HCT116 (cell line): ENCODE data around the gene HGS. TPM values are rescaled to one million over a fixed set of nuclear protein-coding genes. Genes with fewer than 3 reads are reported as not detected.

Experiments used
- ATAC-seq: fragments of 200-7000 bp; cut with Tn5 transposase; 2 replicates; pipeline ENCODE4 v1.9.1; 2020; ENCODE audit warnings: mild to moderate bottlenecking, moderate library complexity
- BruUV-seq: library from RNA; stranded (reverse); fragments of 400-500 nt; replicated peaks from 2 replicates; lab custom pipeline; 2021; lab: Mats Ljungman, UMichigan
- CTCF ChIA-PET: fragments of 300-600 bp; sonication (Branson Sonifier 250); formaldehyde crosslinking; loops from one replicate; lab custom pipeline; 2021; ENCODE audit warnings: antibody characterized with exemption; lab: Charles Lee
- POLR2A ChIA-PET: fragments of 300-600, 350-600 bp; sonication (Branson Sonifier 250); formaldehyde crosslinking; loops from one replicate; lab custom pipeline; 2021; ENCODE audit warnings: antibody characterized with exemption; lab: Charles Lee
- RAD21 ChIA-PET, 2 experiments: fragments of 300-600 bp; sonication (Branson Sonifier 250); formaldehyde crosslinking; loops; one replicate each; lab custom pipeline; 2023; ENCODE audit warnings: low total read pairs in 2 of 2; ENCODE audit not compliant: uncharacterized antibody in 2 of 2, unreplicated experiment in 2 of 2, low non-redundant PET in 1 of 2; lab: Charles Lee
- DNase-seq: peaks from one replicate; pipeline ENCODE4 v3.0.0-alpha.2; 2010; ENCODE audit warnings: low read depth, low spot score
- H2AFZ ChIP-seq: fragments of 200-600 bp; shearing (Covaris generic), sonication (generic); 2 replicates; pipeline ENCODE4 v1.6.1; 2017; ENCODE audit warnings: low read depth, mixed run types, mixed read lengths, antibody characterized with exemption, low read length; ENCODE audit not compliant: poor library complexity, severe bottlenecking
- H3K27ac ChIP-seq: 2 replicates; pipeline ENCODE4 v1.5.1; 2012; ENCODE audit warnings: low read depth, low read length
- H3K27me3 ChIP-seq: fragments of 200-600 bp; sonication (generic); 2 replicates; pipeline ENCODE4 v1.6.1; 2016; ENCODE audit warnings: mixed run types, low read length, mixed read lengths; ENCODE audit not compliant: insufficient read depth
- H3K36me3 ChIP-seq, 2 experiments: fragments of 200-500 bp in 1 of 2; fragments of 200-600 bp in 1 of 2; sonication (Bioruptor generic) in 1 of 2; sonication (generic) in 1 of 2; 2 replicates each; pipeline versions ENCODE4 v1.5.1 to v1.6.1; 2014 to 2016; ENCODE audit warnings: low read length in 2 of 2, inconsistent platforms in 1 of 2, mixed read lengths in 1 of 2, mixed run types in 1 of 2; ENCODE audit not compliant: insufficient read depth in 2 of 2, control insufficient read depth in 1 of 2
- H3K4me1 ChIP-seq, 2 experiments: fragments of 200-600 bp in 1 of 2; sonication (generic) in 1 of 2; 2 replicates each; pipeline versions ENCODE4 v1.5.1 to v1.6.1; 2012 to 2017; ENCODE audit warnings: low read length in 2 of 2, inconsistent platforms in 1 of 2, mild to moderate bottlenecking in 1 of 2, mixed read lengths in 1 of 2, mixed run types in 1 of 2, moderate library complexity in 1 of 2; ENCODE audit not compliant: insufficient read depth in 2 of 2, control insufficient read depth in 1 of 2
- H3K4me2 ChIP-seq: fragments of 200-600 bp; sonication (generic); 2 replicates; pipeline ENCODE4 v1.6.1; 2017; ENCODE audit warnings: mixed run types, low read length, mixed read lengths
- H3K4me3 ChIP-seq, 2 experiments: fragments of 200-600 bp in 1 of 2; sonication (generic) in 1 of 2; replicated peaks in 1 of 2; 2 replicates each; pipeline ENCODE4 v1.5.1; 2011 to 2016; ENCODE audit warnings: low read length in 2 of 2, control low read depth in 1 of 2, low read depth in 1 of 2, mild to moderate bottlenecking in 1 of 2, mixed read lengths in 1 of 2, mixed run types in 1 of 2
- H3K79me2 ChIP-seq: fragments of 200-600 bp; sonication (generic); 2 replicates; pipeline ENCODE4 v1.6.1; 2017; ENCODE audit warnings: mild to moderate bottlenecking, mixed run types, low read length, moderate library complexity, mixed read lengths; ENCODE audit not compliant: insufficient read depth
- H3K9ac ChIP-seq: fragments of 200-600 bp; sonication (generic); 2 replicates; pipeline ENCODE4 v1.6.1; 2016; ENCODE audit warnings: low read length, mixed read lengths
- H3K9me2 ChIP-seq: fragments of 200-600 bp; sonication (generic), shearing (Covaris generic); 2 replicates; pipeline ENCODE4 v1.6.1; 2017; ENCODE audit warnings: mixed run types, mild to moderate bottlenecking, moderate library complexity; ENCODE audit not compliant: insufficient read depth
- H3K9me3 ChIP-seq, 2 experiments: fragments of 200-500 bp in 1 of 2; fragments of 200-600 bp in 1 of 2; sonication (Bioruptor generic) in 1 of 2; sonication (generic) in 1 of 2; 2 replicates each; pipeline ENCODE4 v1.6.1; 2014 to 2017; ENCODE audit warnings: low read length in 2 of 2, mixed read lengths in 2 of 2, inconsistent platforms in 1 of 2, low read depth in 1 of 2, mild to moderate bottlenecking in 1 of 2, mixed run types in 1 of 2, moderate library complexity in 1 of 2; ENCODE audit not compliant: control insufficient read depth in 1 of 2, insufficient read depth in 1 of 2
- H4K20me1 ChIP-seq: fragments of 200-600 bp; sonication (generic), shearing (Covaris generic); 2 replicates; pipeline ENCODE4 v1.6.1; 2017; ENCODE audit warnings: mixed run types, mild to moderate bottlenecking, moderate library complexity; ENCODE audit not compliant: insufficient read depth
- CBX3 ChIP-seq: IDR thresholded peaks from 2 replicates; pipeline ENCODE4 v1.6.1; 2012; ENCODE audit warnings: low read depth
- EGR1 ChIP-seq: IDR thresholded peaks from 2 replicates; pipeline ENCODE4 v1.6.1; 2012; ENCODE audit warnings: low read depth
- ELF1 ChIP-seq: IDR thresholded peaks from 2 replicates; pipeline ENCODE4 v1.6.1; 2012; ENCODE audit warnings: low read depth, borderline replicate concordance
- EZH2 ChIP-seq: fragments of 200-600 bp; sonication (generic); IDR thresholded peaks from 2 replicates; pipeline ENCODE4 v1.6.1; 2017; ENCODE audit warnings: antibody characterized with exemption, mixed run types
- EZH2phosphoT487 ChIP-seq: fragments of 200-600 bp; IDR thresholded peaks from 2 replicates; pipeline ENCODE4 v1.6.1; 2018; ENCODE audit warnings: antibody characterized with exemption, borderline replicate concordance
- FOSL1 ChIP-seq: IDR thresholded peaks from 2 replicates; pipeline ENCODE4 v1.6.1; 2012; ENCODE audit warnings: low read depth
- JUND ChIP-seq: IDR thresholded peaks from 2 replicates; pipeline ENCODE4 v1.6.1; 2012
- MAX ChIP-seq: IDR thresholded peaks from 2 replicates; pipeline ENCODE4 v1.6.1; 2012
- POLR2A ChIP-seq: IDR thresholded peaks from 2 replicates; pipeline ENCODE4 v1.7.0; 2011; ENCODE audit warnings: borderline replicate concordance; ENCODE audit not compliant: insufficient read depth, insufficient read length; ENCODE audit errors: extremely low read depth
- POLR2AphosphoS5 ChIP-seq: IDR thresholded peaks from 2 replicates; pipeline ENCODE4 v1.6.1; 2011; ENCODE audit warnings: mild to moderate bottlenecking, low read depth, low read length, moderate library complexity
- SIN3A ChIP-seq: IDR thresholded peaks from 2 replicates; pipeline ENCODE4 v1.6.1; 2012; ENCODE audit warnings: low read depth
- SRF ChIP-seq: IDR thresholded peaks from 2 replicates; pipeline ENCODE4 v1.6.1; 2012; ENCODE audit warnings: low read depth
- YY1 ChIP-seq: IDR thresholded peaks from 2 replicates; pipeline ENCODE4 v1.6.1; 2011; ENCODE audit warnings: low read length, low read depth, moderate library complexity, mild to moderate bottlenecking; ENCODE audit not compliant: insufficient replicate concordance; ENCODE audit errors: extremely low read depth
- ZBTB33 ChIP-seq: IDR thresholded peaks from 2 replicates; pipeline ENCODE4 v1.6.1; 2011; ENCODE audit warnings: mild to moderate bottlenecking, low read length, moderate library complexity; ENCODE audit not compliant: insufficient replicate concordance; ENCODE audit errors: extremely low read depth
- intact Hi-C: fragments of 100-400 bp; cut with micrococcal nuclease; formaldehyde crosslinking; loops from 2 replicates; pipeline ENCODE4 v1.10.0; 2022
- total RNA-seq: library from RNA; stranded (reverse); gene quantifications from one replicate; pipeline ENCODE4 v1.2.1, GENCODE V29; 2021; ENCODE audit not compliant: unreplicated experiment
- TF ChIP-seq, protein P1 (sequence below), 3 experiments: fragments of 200-600 bp in 1 of 3; sonication (generic) in 1 of 3; IDR thresholded peaks in 2 of 3; conservative IDR thresholded peaks in 1 of 3; 2 replicates each; pipeline ENCODE4 v1.5.1; 2012 to 2017; ENCODE audit warnings: low read depth in 2 of 3, low read length in 2 of 3, antibody characterized with exemption in 1 of 3, borderline replicate concordance in 1 of 3, control low read depth in 1 of 3, mild to moderate bottlenecking in 1 of 3, mixed read lengths in 1 of 3, mixed run types in 1 of 3, moderate library complexity in 1 of 3; ENCODE audit not compliant: insufficient read depth in 1 of 3

The HGS gene
- total RNA-seq, 1 experiment from 2014 or later, result 231 TPM

GRCh38 chr17:81707725-81708646 is 24.2 kb downstream of the HGS start:
- Histone ChIP-seq H3K4me3 (no peak overlapping the region), H3K27me3 (no peaks in the 10 kb centered on the region), H3K36me3 (peaks cover 16 to 40% of the 10 kb centered on the region in 2 experiments; a peak in 3 of 4 replicates), H2AFZ (no peak overlapping the region), H3K79me2 (peaks cover 54% of the 10 kb centered on the region), H3K9me2 (no peaks in the 10 kb centered on the region), H3K9ac (no peak overlapping the region), H3K27ac (peak overlapping the region; percentile 12; the same call in 1 of the 2 replicates), H3K9me3 (no peaks in the 10 kb centered on the region), H4K20me1 (no peaks in the 10 kb centered on the region), H3K4me1 (peaks cover 25 to 43% of the 10 kb centered on the region in 2 experiments), H3K4me2 (no peak overlapping the region)
- CTCF ChIA-PET, result no interaction called here
- intact Hi-C loops, result no loop called here
- RAD21 ChIA-PET, result no interaction called here
- no TSS peak for BruUV-seq
- no peak for TF ChIP-seq POLR2A
- TF ChIP-seq ELF1, result no peak
- TF ChIP-seq SIN3A, result no peak
- TF ChIP-seq EZH2, result no peak
- no peak for TF ChIP-seq ZBTB33
- no peak for TF ChIP-seq EZH2phosphoT487
- DNase-seq, result no peak
- POLR2A ChIA-PET, result no interaction called here
- ATAC-seq, result no peak

- no peak overlapping the region for H3K9ac ChIP-seq
- TF ChIP-seq YY1, result no peak
- TF ChIP-seq MAX, result no peak
- no peak for TF ChIP-seq EGR1
- TF ChIP-seq, protein P1, sequence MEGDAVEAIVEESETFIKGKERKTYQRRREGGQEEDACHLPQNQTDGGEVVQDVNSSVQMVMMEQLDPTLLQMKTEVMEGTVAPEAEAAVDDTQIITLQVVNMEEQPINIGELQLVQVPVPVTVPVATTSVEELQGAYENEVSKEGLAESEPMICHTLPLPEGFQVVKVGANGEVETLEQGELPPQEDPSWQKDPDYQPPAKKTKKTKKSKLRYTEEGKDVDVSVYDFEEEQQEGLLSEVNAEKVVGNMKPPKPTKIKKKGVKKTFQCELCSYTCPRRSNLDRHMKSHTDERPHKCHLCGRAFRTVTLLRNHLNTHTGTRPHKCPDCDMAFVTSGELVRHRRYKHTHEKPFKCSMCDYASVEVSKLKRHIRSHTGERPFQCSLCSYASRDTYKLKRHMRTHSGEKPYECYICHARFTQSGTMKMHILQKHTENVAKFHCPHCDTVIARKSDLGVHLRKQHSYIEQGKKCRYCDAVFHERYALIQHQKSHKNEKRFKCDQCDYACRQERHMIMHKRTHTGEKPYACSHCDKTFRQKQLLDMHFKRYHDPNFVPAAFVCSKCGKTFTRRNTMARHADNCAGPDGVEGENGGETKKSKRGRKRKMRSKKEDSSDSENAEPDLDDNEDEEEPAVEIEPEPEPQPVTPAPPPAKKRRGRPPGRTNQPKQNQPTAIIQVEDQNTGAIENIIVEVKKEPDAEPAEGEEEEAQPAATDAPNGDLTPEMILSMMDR (IDR thresholded peaks at IDR 0.05 in 2 of 3, conservative IDR thresholded peaks at IDR 0.05 in 1 of 3; ENCODE audit: borderline replicate concordance in 1 of 3, insufficient read depth in 1 of 3, low read depth in 2 of 3, low read length in 2 of 3), result no peak
- no peak for TF ChIP-seq CBX3
- TF ChIP-seq POLR2A, result peak; percentile 29
- TF ChIP-seq POLR2AphosphoS5, result peak; percentile 32
- no peak for TF ChIP-seq SIN3A
- no peak for TF ChIP-seq SRF
- no peak for TF ChIP-seq FOSL1
- TF ChIP-seq EZH2phosphoT487, result no peak
- TF ChIP-seq JUND, result no peak
- TF ChIP-seq EZH2, result no peak
These were observed 25.0 kb downstream of the HGS start for GRCh38 chr17:81708739-81709185.

More at GRCh38 chr17:81708739-81709185, 25.0 kb downstream of the HGS start:
- BruUV-seq, result no TSS peak
- Histone ChIP-seq H4K20me1 (no peaks in the 10 kb centered on the region), H3K4me3 (no peak overlapping the region), H3K36me3 (peaks cover 16 to 40% of the 10 kb centered on the region in 2 experiments; a peak in 3 of 4 replicates), H3K27ac (peak overlapping the region; percentile 2; the same call in 1 of the 2 replicates), H3K9me2 (no peaks in the 10 kb centered on the region), H3K4me1 (peaks cover 31 to 51% of the 10 kb centered on the region in 2 experiments), H3K4me2 (no peak overlapping the region), H3K9me3 (no peaks in the 10 kb centered on the region), H3K27me3 (no peaks in the 10 kb centered on the region), H3K79me2 (peaks cover 54% of the 10 kb centered on the region), H2AFZ (no peak overlapping the region)
- ChIA-PET POLR2A (no interaction called here), CTCF (no interaction called here), RAD21 (no interaction called here)
- DNase-seq (no peak), ATAC-seq (no peak)
- intact Hi-C loops, result no loop called here
